Parathyroid adenoma (tissue), 2 donors: Measurements from ENCODE around the gene UBE3A.

Source experiments
- H2AFZ ChIP-seq: fragments of 300-600 bp; sonication (generic); one replicate; pipeline ENCODE4 v1.7.0; 2017; ENCODE audit warnings: antibody characterized with exemption, mild to moderate bottlenecking
- H3K27ac ChIP-seq: fragments of 300-600 bp; sonication (generic); one replicate; pipeline ENCODE4 v1.7.0; 2017
- H3K27me3 ChIP-seq: fragments of 300-600 bp; sonication (generic); one replicate; pipeline ENCODE4 v1.7.0; 2017; ENCODE audit warnings: low read length; ENCODE audit not compliant: control insufficient read depth, insufficient read depth
- H3K36me3 ChIP-seq: fragments of 300-600 bp; sonication (generic); one replicate; pipeline ENCODE4 v1.7.0; 2017; ENCODE audit warnings: low read length; ENCODE audit not compliant: control insufficient read depth, insufficient read depth
- H3K4me1 ChIP-seq: fragments of 300-600 bp; sonication (generic); one replicate; pipeline ENCODE4 v1.7.0; 2017; ENCODE audit warnings: control low read depth
- H3K4me2 ChIP-seq: fragments of 300-600 bp; sonication (generic); one replicate; pipeline ENCODE4 v1.7.0; 2017; ENCODE audit warnings: low read length
- H3K4me3 ChIP-seq: fragments of 300-600 bp; sonication (generic); one replicate; pipeline ENCODE4 v1.7.0; 2017; ENCODE audit warnings: low read depth, low read length
- H3K79me2 ChIP-seq: fragments of 300-600 bp; sonication (generic); one replicate; pipeline ENCODE4 v1.7.0; 2017; ENCODE audit warnings: control low read depth
- H3K9ac ChIP-seq: fragments of 300-600 bp; sonication (generic); one replicate; pipeline ENCODE4 v1.7.0; 2017; ENCODE audit warnings: mild to moderate bottlenecking
- H3K9me3 ChIP-seq: fragments of 300-600 bp; sonication (generic); one replicate; pipeline ENCODE4 v1.7.0; 2017; ENCODE audit warnings: low read length; ENCODE audit not compliant: control insufficient read depth
- CTCF ChIP-seq: fragments of 300-600 bp; sonication (generic); IDR thresholded peaks from one replicate; pipeline ENCODE4 v1.7.0; 2017; ENCODE audit warnings: antibody characterized with exemption, mild to moderate bottlenecking
- donor health status: primary hyperparathyroidism.

Gene UBE3A

GRCh38 chr15:25431836-25432561 lies 6.8 kb downstream of the UBE3A start:
- no peak overlapping the region for H2AFZ ChIP-seq
- H3K79me2 ChIP-seq, result peaks cover 20% of the 10 kb centered on the region
- TF ChIP-seq CTCF, result no peak
- no peaks in the 10 kb centered on the region for H3K4me1 ChIP-seq
- no peaks in the 10 kb centered on the region for H3K36me3 ChIP-seq
- no peaks in the 10 kb centered on the region for H3K9me3 ChIP-seq
- H3K9ac ChIP-seq, result no peak overlapping the region
- no peak overlapping the region for H3K27ac ChIP-seq
- H3K4me3 ChIP-seq, result no peak overlapping the region
- H3K27me3 ChIP-seq, result no peaks in the 10 kb centered on the region
- H3K4me2 ChIP-seq, result no peak overlapping the region

DNA sequence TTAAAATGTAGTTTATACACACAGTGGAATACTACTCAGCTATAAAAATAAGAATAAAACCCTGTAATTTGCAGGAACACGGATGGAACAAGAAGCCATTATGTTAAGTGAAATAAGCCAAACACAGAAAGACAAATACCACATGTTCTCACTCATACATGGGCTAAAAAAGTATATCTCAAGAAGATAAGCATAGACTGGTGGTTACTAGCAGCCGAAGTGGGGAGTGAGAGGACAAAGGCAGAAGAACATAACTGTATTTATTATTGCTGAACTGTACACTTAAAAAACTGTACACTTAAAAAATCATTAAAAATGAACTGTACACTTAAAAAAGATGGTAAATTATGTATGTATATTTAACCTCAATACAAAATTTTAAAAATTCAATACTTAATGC lies 11.0 kb downstream of the UBE3A start:
- H3K9ac ChIP-seq, result no peak overlapping the region
- TF ChIP-seq CTCF, result no peak

DNA sequence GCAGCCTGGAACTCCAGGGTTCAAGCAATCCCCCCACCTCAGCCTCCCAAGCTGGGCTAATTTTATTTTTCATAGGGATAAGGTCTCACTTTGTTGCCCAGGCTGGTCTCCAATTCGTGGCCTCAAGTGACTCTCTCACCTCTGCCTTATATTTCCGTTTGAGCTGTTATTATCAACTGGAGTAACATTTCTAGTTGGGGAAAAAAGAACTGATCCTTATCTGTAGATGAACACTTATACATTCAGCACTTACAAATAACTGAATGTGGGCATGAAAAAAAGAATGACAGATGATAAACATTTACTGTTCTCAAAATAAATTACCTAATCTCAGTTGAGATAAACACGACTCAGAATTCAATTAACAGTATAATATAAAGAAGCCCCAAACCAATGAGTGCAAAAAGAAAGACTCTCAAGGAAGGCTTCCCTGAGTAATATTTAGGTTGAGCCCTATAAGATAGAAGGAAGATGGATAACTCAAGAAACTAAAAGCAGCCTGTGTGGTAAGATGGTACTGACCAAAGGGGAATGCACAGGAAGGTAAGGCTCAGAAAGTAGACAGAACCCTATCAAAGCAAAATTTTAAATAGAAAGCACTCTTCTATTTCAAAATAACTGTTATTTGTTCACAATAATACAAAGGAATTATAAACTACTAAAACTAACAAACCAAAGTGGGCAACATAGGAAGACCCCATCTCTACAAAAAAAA lies 11.8 kb downstream of the UBE3A start:
- Histone ChIP-seq H3K27me3 (no peaks in the 10 kb centered on the region), H3K4me2 (peak overlapping the region; percentile 37), H2AFZ (no peak overlapping the region), H3K36me3 (no peaks in the 10 kb centered on the region), H3K9me3 (no peaks in the 10 kb centered on the region), H3K79me2 (peaks cover 16% of the 10 kb centered on the region), H3K4me1 (no peaks in the 10 kb centered on the region), H3K9ac (no peak overlapping the region), H3K27ac (no peak overlapping the region), H3K4me3 (no peak overlapping the region)
- TF ChIP-seq CTCF, result no peak

More for the DNA sequence above, 11.0 kb downstream of the UBE3A start:
- Histone ChIP-seq H2AFZ (no peak overlapping the region), H3K4me3 (no peak overlapping the region), H3K79me2 (peaks cover 12% of the 10 kb centered on the region), H3K4me2 (no peak overlapping the region), H3K9me3 (no peaks in the 10 kb centered on the region), H3K4me1 (no peaks in the 10 kb centered on the region), H3K27me3 (no peaks in the 10 kb centered on the region), H3K36me3 (no peaks in the 10 kb centered on the region), H3K27ac (no peak overlapping the region)

GRCh38 chr15:25424073-25424472 lies 14.8 kb downstream of the UBE3A start:
- Histone ChIP-seq H2AFZ (no peak overlapping the region), H3K9me3 (no peaks in the 10 kb centered on the region), H3K36me3 (no peaks in the 10 kb centered on the region), H3K27me3 (no peaks in the 10 kb centered on the region), H3K4me2 (no peak overlapping the region), H3K4me1 (no peaks in the 10 kb centered on the region), H3K79me2 (peaks cover 21% of the 10 kb centered on the region), H3K27ac (no peak overlapping the region), H3K9ac (no peak overlapping the region), H3K4me3 (no peak overlapping the region)
- TF ChIP-seq CTCF, result no peak
